A549 treated with DMSO at 1 μM for 4 hours (cell line): ENCODE results near the gene DGKE. TPM values are rescaled to one million over a fixed set of nuclear protein-coding genes. Genes with fewer than 3 reads are reported as not detected.

Experiments used
- total RNA-seq: library from RNA; stranded (reverse); fragments of 200-300 nt; extraction: Qiagen RNA extraction; gene quantifications from 5 replicates; pipeline ENCODE4 v1.2.3, GENCODE V29; 2022; ENCODE audit warnings: low read depth

Gene DGKE
- 3.8 to 5.2 TPM (median 4.4 TPM) in 5 replicates for total RNA-seq

DNA sequence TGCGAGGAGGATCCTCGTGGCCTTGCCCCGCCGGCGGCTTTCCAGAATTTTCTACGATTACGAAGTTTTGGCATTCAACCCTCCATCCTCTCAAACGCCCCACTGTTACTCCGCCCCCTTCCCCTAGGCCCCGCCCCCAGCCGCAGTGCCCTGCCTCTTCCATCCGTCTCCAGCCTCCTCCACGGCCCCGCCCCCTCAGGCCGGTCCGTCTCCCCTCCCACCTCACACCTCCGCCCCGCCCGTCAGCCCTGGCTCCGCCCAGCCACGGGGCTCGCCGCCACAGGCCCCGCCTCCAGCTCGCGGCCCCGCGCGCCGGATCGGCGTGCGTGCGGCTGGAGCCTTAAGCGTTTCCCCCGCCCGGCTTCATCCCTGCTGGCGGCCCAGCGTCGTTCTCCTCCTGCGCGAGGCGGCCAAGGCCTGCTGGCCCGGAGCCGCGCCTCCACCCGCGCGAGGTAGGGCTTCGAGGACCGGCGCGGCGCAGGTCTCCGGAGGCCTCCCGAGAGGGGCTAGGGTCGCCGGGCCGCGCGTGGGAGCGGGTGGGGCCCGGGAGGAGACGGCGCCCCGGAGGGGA, at the start of gene DGKE, which contains the start of gene C17orf67:
DGKE (plus strand) TSS at position 343 of the 571 bp plus-strand sequence. CDS start 645 bp downstream, outside the sequence.
C17orf67 (minus strand) TSS at position 112 of the 571 bp plus-strand sequence. CDS start 18,110 bp downstream, outside the sequence.

DNA sequence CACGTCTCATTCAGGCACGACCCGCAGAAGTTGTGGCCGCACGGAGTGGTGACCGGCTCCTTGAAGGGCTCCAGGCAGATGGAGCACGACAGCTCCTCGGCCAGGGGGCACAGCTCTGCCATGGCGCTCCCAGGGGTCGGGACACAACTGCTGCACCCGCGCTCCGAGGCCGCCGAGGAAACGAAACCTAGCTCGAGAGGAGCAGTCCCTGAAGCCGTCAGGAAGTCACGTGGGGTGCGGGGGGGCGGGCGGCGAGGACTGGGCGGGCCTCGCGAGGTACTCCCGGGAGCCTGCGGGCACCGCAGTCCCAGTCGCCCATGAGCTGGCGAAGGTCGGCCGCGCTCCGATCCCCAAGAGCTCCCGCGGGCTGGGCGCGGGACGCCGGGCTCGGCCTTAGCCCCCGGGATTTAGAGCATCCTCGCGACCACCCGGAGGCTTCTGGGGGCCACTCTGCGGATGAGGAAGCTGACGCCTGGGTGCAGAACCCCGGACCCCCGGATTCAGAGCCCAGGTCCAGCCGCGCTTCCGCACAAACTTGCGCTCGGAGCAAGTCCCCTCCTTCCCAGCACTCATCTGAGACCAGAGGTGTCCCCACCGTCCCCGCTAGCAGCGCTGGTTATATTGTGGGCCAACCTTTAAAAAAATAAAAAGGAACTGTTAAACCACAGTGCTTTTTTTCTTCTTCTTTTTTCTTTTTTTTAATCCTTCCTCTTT, 80.1 kb downstream of the DGKE start, which contains the start of gene TRIM25:
TRIM25 (minus strand) TSS at position 183 of the 714 bp plus-strand sequence; CDS start at position 122, 61 bp downstream.

Other genes with a start within 250 kb of the DGKE start
- 0.88 to 1.4 TPM (median 1.1 TPM) in 5 replicates for gene NOG, start 240.5 kb upstream of the DGKE start, total RNA-seq
- gene C17orf67, start 231 bp upstream of the DGKE start, total RNA-seq, result 0.68 to 2.6 TPM (median 2.3 TPM) in 5 replicates
- 64.9 to 79.4 TPM (median 73.2 TPM) in 5 replicates for gene TRIM25, start 79.9 kb downstream of the DGKE start, total RNA-seq
- 18.4 to 21.7 TPM (median 18.7 TPM) in 5 replicates for gene COIL, start 126.9 kb downstream of the DGKE start, total RNA-seq
- 37.7 to 45.7 TPM (median 42.5 TPM) in 5 replicates for gene SCPEP1, start 144.0 kb downstream of the DGKE start, total RNA-seq